Mammary epithelial cell (primary cell): Measurements from ENCODE around the gene LRRC18.

Experiments used
- EZH2 ChIP-seq: IDR thresholded peaks from 2 replicates; pipeline ENCODE4 v1.6.1; 2012; ENCODE audit warnings: low read length, inconsistent platforms, borderline replicate concordance
- TF ChIP-seq, protein P1 (sequence below), 2 donors: IDR thresholded peaks in 1 of 2; conservative IDR thresholded peaks in 1 of 2; 2 replicates each; pipeline ENCODE4 v1.5.1; 2011 to 2012; ENCODE audit warnings: inconsistent platforms in 2 of 2, low read length in 2 of 2, mild to moderate bottlenecking in 2 of 2, control low read depth in 1 of 2, low read depth in 1 of 2; ENCODE audit not compliant: insufficient read depth in 1 of 2; ENCODE audit errors: extremely low read depth in 1 of 2

DNA sequence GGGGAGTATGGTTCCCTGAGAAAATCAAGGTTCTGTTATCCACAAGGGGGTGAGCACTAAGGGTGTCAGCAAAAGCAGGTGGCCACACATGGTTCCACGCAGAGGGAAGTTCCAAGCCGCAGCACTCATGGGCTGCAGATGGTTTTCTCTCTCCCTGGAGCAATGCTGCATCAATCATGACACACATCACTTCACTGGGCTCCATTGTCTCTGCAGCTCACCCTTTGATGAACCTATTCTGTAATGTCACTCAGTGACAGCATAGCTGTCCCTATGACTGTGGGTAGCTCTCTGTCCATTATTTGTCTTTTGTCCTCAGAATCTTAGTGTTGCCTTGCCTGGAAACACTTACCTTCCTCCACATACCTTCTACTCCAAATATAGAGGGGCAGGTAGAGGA is 34.8 kb downstream of the LRRC18 start:
- TF ChIP-seq, protein P1, sequence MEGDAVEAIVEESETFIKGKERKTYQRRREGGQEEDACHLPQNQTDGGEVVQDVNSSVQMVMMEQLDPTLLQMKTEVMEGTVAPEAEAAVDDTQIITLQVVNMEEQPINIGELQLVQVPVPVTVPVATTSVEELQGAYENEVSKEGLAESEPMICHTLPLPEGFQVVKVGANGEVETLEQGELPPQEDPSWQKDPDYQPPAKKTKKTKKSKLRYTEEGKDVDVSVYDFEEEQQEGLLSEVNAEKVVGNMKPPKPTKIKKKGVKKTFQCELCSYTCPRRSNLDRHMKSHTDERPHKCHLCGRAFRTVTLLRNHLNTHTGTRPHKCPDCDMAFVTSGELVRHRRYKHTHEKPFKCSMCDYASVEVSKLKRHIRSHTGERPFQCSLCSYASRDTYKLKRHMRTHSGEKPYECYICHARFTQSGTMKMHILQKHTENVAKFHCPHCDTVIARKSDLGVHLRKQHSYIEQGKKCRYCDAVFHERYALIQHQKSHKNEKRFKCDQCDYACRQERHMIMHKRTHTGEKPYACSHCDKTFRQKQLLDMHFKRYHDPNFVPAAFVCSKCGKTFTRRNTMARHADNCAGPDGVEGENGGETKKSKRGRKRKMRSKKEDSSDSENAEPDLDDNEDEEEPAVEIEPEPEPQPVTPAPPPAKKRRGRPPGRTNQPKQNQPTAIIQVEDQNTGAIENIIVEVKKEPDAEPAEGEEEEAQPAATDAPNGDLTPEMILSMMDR (conservative IDR thresholded peaks at IDR 0.05 in 1 of 2, IDR thresholded peaks at IDR 0.05 in 1 of 2; ENCODE audit: extremely low read depth in 1 of 2, insufficient read depth in 1 of 2, low read depth in 1 of 2, low read length in 2 of 2), result no peak
- TF ChIP-seq EZH2, result no peak
